Mesothelial cell of epicardium (in vitro differentiated cells): ENCODE results near the gene CD101. TPM values are rescaled to one million over a fixed set of nuclear protein-coding genes. Genes with fewer than 3 reads are reported as not detected.

Source experiments
- DNase-seq, 2 experiments: peaks; one replicate each; pipeline ENCODE4 v3.0.0; 2021; ENCODE audit warnings: low spot score in 2 of 2; ENCODE audit not compliant: unreplicated experiment in 2 of 2
- H3K27ac Mint-ChIP-seq: 2 replicates; pipeline ENCODE4 v1.8.0; 2021; ENCODE audit warnings: mixed read lengths
- H3K27me3 Mint-ChIP-seq: 2 replicates; pipeline ENCODE4 v1.8.0; 2021; ENCODE audit warnings: low read depth, mixed read lengths
- H3K36me3 Mint-ChIP-seq: 2 replicates; pipeline ENCODE4 v1.8.0; 2021; ENCODE audit warnings: mixed read lengths
- H3K4me1 Mint-ChIP-seq: 2 replicates; pipeline ENCODE4 v1.8.0; 2021; ENCODE audit warnings: mixed read lengths
- H3K4me3 Mint-ChIP-seq: 2 replicates; pipeline ENCODE4 v1.8.0; 2021; ENCODE audit warnings: mild to moderate bottlenecking, moderate library complexity, mixed read lengths
- H3K9me3 Mint-ChIP-seq: 2 replicates; pipeline ENCODE4 v1.8.0; 2021; ENCODE audit warnings: mixed read lengths
- total RNA-seq: library from RNA; stranded (reverse); gene quantifications from 3 replicates; pipeline ENCODE4 v1.2.1, GENCODE V29; 2021
- TF ChIP-seq, protein P1 (sequence below): fragments of 200-600 bp; sonication (generic); IDR thresholded peaks from one replicate; pipeline ENCODE4 v1.5.0; 2021; ENCODE audit warnings: antibody characterized with exemption; ENCODE audit not compliant: unreplicated experiment

The CD101 gene
- total RNA-seq, 1 donor from 2014 or later = 3.7 TPM

DNA sequence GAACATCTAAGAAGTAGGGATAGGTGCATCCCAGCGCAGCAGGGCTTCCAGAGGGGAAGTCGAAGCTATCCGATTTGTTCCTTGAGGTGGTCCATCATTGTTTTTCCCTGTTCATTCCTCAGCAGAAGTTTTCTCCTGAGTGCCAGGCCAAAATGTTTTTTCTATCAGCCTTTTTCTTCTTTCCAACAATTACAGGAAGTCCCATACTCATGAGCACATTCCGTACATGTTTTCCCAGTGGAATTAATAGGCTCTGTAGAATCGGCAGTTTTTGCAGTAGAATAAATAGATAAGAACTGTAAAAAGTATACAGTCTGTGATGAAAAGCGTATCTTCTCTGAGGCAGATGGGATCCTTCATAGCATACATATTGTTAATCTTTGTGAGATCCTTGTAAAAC, 24.8 kb downstream of the CD101 start:
- H3K36me3 Mint-ChIP-seq = peaks cover 5% of the 10 kb centered on the region
- H3K9me3 Mint-ChIP-seq = no peaks in the 10 kb centered on the region
- peaks cover 4% of the 10 kb centered on the region for H3K4me1 Mint-ChIP-seq
- no peaks in the 10 kb centered on the region for H3K27me3 Mint-ChIP-seq
- TF ChIP-seq, protein P1, sequence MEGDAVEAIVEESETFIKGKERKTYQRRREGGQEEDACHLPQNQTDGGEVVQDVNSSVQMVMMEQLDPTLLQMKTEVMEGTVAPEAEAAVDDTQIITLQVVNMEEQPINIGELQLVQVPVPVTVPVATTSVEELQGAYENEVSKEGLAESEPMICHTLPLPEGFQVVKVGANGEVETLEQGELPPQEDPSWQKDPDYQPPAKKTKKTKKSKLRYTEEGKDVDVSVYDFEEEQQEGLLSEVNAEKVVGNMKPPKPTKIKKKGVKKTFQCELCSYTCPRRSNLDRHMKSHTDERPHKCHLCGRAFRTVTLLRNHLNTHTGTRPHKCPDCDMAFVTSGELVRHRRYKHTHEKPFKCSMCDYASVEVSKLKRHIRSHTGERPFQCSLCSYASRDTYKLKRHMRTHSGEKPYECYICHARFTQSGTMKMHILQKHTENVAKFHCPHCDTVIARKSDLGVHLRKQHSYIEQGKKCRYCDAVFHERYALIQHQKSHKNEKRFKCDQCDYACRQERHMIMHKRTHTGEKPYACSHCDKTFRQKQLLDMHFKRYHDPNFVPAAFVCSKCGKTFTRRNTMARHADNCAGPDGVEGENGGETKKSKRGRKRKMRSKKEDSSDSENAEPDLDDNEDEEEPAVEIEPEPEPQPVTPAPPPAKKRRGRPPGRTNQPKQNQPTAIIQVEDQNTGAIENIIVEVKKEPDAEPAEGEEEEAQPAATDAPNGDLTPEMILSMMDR = no peak
- no peak overlapping the region for H3K4me3 Mint-ChIP-seq
- no peak for DNase-seq
- peak overlapping the region; percentile 67 for H3K27ac Mint-ChIP-seq

DNA sequence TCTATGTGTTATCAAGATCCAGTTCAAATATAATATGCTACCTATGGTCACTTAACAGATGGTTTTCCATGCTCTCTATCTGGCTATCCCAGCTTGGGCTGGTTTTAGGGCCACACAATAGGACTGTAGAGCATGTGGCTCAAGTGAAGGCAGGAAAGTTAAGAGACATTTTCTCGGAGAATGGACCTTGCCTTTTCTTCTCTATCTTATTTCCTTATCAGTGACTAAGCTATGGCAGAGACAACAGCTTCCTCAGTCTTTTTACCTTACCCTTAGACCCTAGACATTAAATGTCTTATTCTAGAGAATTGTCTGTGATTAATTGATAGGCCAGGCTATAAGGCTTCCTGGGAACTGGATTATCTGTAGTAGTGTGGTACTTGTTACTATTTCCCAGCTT, 28.1 kb downstream of the CD101 start:
- no peak for DNase-seq
- H3K27me3 Mint-ChIP-seq = no peaks in the 10 kb centered on the region
- no peaks in the 10 kb centered on the region for H3K9me3 Mint-ChIP-seq
- TF ChIP-seq, protein P1 = no peak
- H3K4me1 Mint-ChIP-seq = peaks cover 23% of the 10 kb centered on the region
- no peak overlapping the region for H3K27ac Mint-ChIP-seq
- peaks cover 5% of the 10 kb centered on the region for H3K36me3 Mint-ChIP-seq
- no peak overlapping the region for H3K4me3 Mint-ChIP-seq

DNA sequence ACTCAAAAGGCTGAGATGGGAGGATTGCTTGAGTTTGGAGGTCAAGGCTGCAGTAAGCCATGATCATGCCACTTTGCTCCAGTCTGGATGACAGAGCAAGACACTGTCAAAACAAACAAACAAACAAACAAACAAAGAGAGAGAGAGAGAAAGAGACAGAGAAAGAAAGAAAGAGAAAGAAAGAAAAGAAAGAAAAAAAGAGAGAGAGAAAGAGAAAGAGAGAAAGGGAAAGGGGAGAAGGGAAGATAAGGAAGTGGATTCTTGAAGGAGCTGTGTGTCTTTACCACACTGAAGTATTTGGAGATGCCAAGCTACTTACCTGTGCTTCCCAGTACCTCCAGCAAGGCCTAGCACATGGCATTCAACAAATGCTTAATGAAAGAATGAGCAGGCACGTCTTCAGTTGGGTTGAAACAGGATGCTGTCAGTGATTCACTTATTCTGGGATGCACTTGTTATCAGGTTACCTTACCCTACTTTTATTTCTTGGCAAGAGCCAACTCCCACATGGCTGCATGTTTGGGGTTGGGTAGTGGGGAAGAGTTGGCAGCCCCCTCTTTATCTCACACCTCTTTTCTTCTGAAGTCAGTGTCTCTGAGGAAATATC, 28.8 kb downstream of the CD101 start:
- Mint-ChIP-seq H3K4me3 (no peak overlapping the region), H3K4me1 (peaks cover 23% of the 10 kb centered on the region), H3K36me3 (peaks cover 3% of the 10 kb centered on the region), H3K27me3 (no peaks in the 10 kb centered on the region), H3K9me3 (no peaks in the 10 kb centered on the region), H3K27ac (no peak overlapping the region)
- DNase-seq = no peak
- TF ChIP-seq, protein P1 = no peak

- peak overlapping the region; percentile 67 for H3K27ac Mint-ChIP-seq
- peaks cover 31% of the 10 kb centered on the region for H3K4me1 Mint-ChIP-seq
- no peaks in the 10 kb centered on the region for H3K27me3 Mint-ChIP-seq
- no peak for DNase-seq
- no peaks in the 10 kb centered on the region for H3K9me3 Mint-ChIP-seq
- TF ChIP-seq, protein P1 = no peak
- peaks cover 2% of the 10 kb centered on the region for H3K36me3 Mint-ChIP-seq
- H3K4me3 Mint-ChIP-seq = no peak overlapping the region
Observed at GRCh38 chr1:117032266-117032665, 30.7 kb downstream of the CD101 start.

GRCh38 chr1:117032681-117033539, 31.4 kb downstream of the CD101 start:
- Mint-ChIP-seq H3K4me1 (peaks cover 31% of the 10 kb centered on the region), H3K36me3 (peaks cover 2% of the 10 kb centered on the region), H3K4me3 (no peak overlapping the region), H3K27me3 (no peaks in the 10 kb centered on the region), H3K9me3 (no peaks in the 10 kb centered on the region), H3K27ac (peak overlapping the region; percentile 65)
- no peak for DNase-seq
- TF ChIP-seq, protein P1 = no peak
